A549 (cell line): ENCODE measurements around the gene CASP3. TPM values are rescaled to one million over a fixed set of nuclear protein-coding genes. Genes with fewer than 3 reads are reported as not detected.
"Not testable (repeated sequence)": the region's sequence is repeated elsewhere in the genome, so short reads cannot be mapped to it uniquely, and the experiment has no call there.

Experiments
- ATAC-seq, 2 experiments: fragments of 200-7000 bp in 1 of 2; fragments of >200 bp in 1 of 2; cut with Nextera tagmentation in 1 of 2; cut with Tn5 transposase in 1 of 2; 3 replicates each; pipeline versions ENCODE4 v1.8.0 to v1.9.1; 2018 to 2020; ENCODE audit warnings: mild to moderate bottlenecking in 1 of 2, moderate library complexity in 1 of 2
- CTCF ChIA-PET: fragments of 300-600 bp; sonication (Branson Sonifier 250); formaldehyde crosslinking; extraction: SDS; loops from one replicate; lab custom pipeline; 2021; ENCODE audit warnings: antibody characterized with exemption, inconsistent platforms; lab: Yijun Ruan, JAX
- POLR2A ChIA-PET: fragments of 350-600 bp; formaldehyde crosslinking; extraction: SDS; loops from one replicate; lab custom pipeline; 2021; ENCODE audit warnings: antibody characterized with exemption, inconsistent platforms; lab: Yijun Ruan, JAX
- DNase-seq, 2 experiments: peaks; one replicate each; pipeline versions ENCODE4 v3.0.0 to v3.0.0-alpha.2; 2011 to 2016; ENCODE audit warnings: low read depth in 1 of 2, low spot score in 1 of 2
- FAIRE-seq: peaks from 2 replicates; lab custom pipeline; 2011; peaks lifted over from hg19 to GRCh38; lab: Jason Lieb, UNC
- H3K27ac ChIP-seq, 2 experiments: fragments of >200 bp; sonication (Bioruptor Twin); formaldehyde crosslinking; 3 replicates each; pipeline ENCODE4 v1.5.1; 2016 to 2017
- H3K4me1 ChIP-seq: fragments of >200 bp; sonication (Bioruptor Twin); formaldehyde crosslinking; 3 replicates; pipeline ENCODE4 v1.6.1; 2016
- H3K4me2 ChIP-seq: fragments of >200 bp; sonication (Bioruptor Twin); formaldehyde crosslinking; 3 replicates; pipeline ENCODE4 v1.6.1; 2016
- H3K4me3 ChIP-seq: fragments of >200 bp; sonication (Bioruptor Twin); formaldehyde crosslinking; 3 replicates; pipeline ENCODE4 v1.5.1; 2016
- H3K9me3 ChIP-seq: fragments of >200 bp; sonication (Bioruptor Twin); formaldehyde crosslinking; 3 replicates; pipeline ENCODE4 v1.6.1; 2016
- ATOH8 ChIP-seq: fragments of 250-450 bp; sonication (Bioruptor Pico); IDR thresholded peaks from 2 replicates; pipeline ENCODE4 v1.5.0; 2020; ENCODE audit warnings: low read depth, mild to moderate bottlenecking, moderate library complexity
- CHD2 ChIP-seq: fragments of 150-350 bp; IDR thresholded peaks from 2 replicates; pipeline ENCODE4 v1.6.1; 2014; ENCODE audit warnings: low read length; ENCODE audit not compliant: partially characterized antibody
- CHD4 ChIP-seq: fragments of 200-600 bp; sonication (generic); IDR thresholded peaks from 2 replicates; pipeline ENCODE4 v1.6.1; 2016; ENCODE audit warnings: antibody characterized with exemption, mild to moderate bottlenecking, borderline replicate concordance
- EP300 ChIP-seq, 2 experiments: fragments of >200 bp; sonication (Bioruptor Twin); formaldehyde crosslinking; IDR thresholded peaks; 2 replicates in 1 of 2; 3 replicates in 1 of 2; pipeline ENCODE4 v1.6.1; 2016 to 2017
- FOSB ChIP-seq: fragments of 250-450 bp; sonication (Bioruptor Pico); IDR thresholded peaks from 2 replicates; pipeline ENCODE4 v1.5.0; 2020; ENCODE audit warnings: mild to moderate bottlenecking, moderate library complexity
- FOSL2 ChIP-seq, 2 experiments: fragments of 450-650 bp in 1 of 2; fragments of >200 bp in 1 of 2; sonication (Bioruptor Twin) in 1 of 2; formaldehyde crosslinking; IDR thresholded peaks; 2 replicates each; pipeline versions ENCODE4 v1.5.0 to v1.6.1; 2016 to 2020; ENCODE audit warnings: mild to moderate bottlenecking in 1 of 2, moderate library complexity in 1 of 2
- HOXB13 ChIP-seq: fragments of 250-450 bp; sonication (Bioruptor Pico); IDR thresholded peaks from 2 replicates; pipeline ENCODE4 v1.5.0; 2020; ENCODE audit warnings: low read depth, mild to moderate bottlenecking, moderate library complexity
- HOXB5 ChIP-seq: fragments of 250-450 bp; sonication (Bioruptor Pico); IDR thresholded peaks from 2 replicates; pipeline ENCODE4 v1.5.0; 2020; ENCODE audit warnings: mild to moderate bottlenecking, moderate library complexity
- NFE2L2 ChIP-seq: fragments of 150-350 bp; conservative IDR thresholded peaks from 2 replicates; pipeline ENCODE4 v1.6.1; 2014; ENCODE audit warnings: low read length
- PBX3 ChIP-seq: IDR thresholded peaks from 2 replicates; pipeline ENCODE4 v1.6.1; 2012
- RARB ChIP-seq: fragments of 250-450 bp; sonication (Bioruptor Pico); IDR thresholded peaks from 2 replicates; pipeline ENCODE4 v1.8.0; 2021; ENCODE audit warnings: mild to moderate bottlenecking, moderate library complexity
- RNF2 ChIP-seq: fragments of 200-600 bp; sonication (generic); IDR thresholded peaks from 2 replicates; pipeline ENCODE4 v1.6.1; 2016; ENCODE audit warnings: low read depth, mild to moderate bottlenecking, antibody characterized with exemption, moderate library complexity, borderline replicate concordance
- SMC3 ChIP-seq: fragments of >200 bp; sonication (Bioruptor Twin); formaldehyde crosslinking; IDR thresholded peaks from 3 replicates; pipeline ENCODE4 v1.6.1; 2018; ENCODE audit warnings: inconsistent platforms
- USF2 ChIP-seq: fragments of 450-650 bp; IDR thresholded peaks from 2 replicates; pipeline ENCODE4 v1.6.1; 2014; ENCODE audit warnings: antibody characterized with exemption
- ZC3H11A ChIP-seq: fragments of 450-650 bp; IDR thresholded peaks from 2 replicates; pipeline ENCODE4 v1.6.1; 2014; ENCODE audit warnings: antibody characterized with exemption, mild to moderate bottlenecking
- ZNF302 ChIP-seq: fragments of 250-450 bp; sonication (Bioruptor Pico); IDR thresholded peaks from 2 replicates; pipeline ENCODE4 v1.9.0; 2021; ENCODE audit warnings: inconsistent platforms, mild to moderate bottlenecking, moderate library complexity
- WGBS: methylation state at CpG from one replicate; pipeline ENCODE4 v1.1.6; 2017; ENCODE audit errors: missing lambda C conversion rate; 5-methylcytosine and 5-hydroxymethylcytosine counted together
- polyA plus RNA-seq, 4 experiments: library from polyadenylated mRNA; depleted of rRNA in 3 of 4; stranded (reverse); fragments of >200 nt; fragmentation: RNase III in 1 of 4; extraction: RNeasy Plus Mini Kit Qiagen cat#74134 plus additional on column Dnase treatment in 1 of 4; gene quantifications; 2 replicates in 3 of 4; 3 replicates in 1 of 4; pipeline ENCODE4 v1.2.3, GENCODE V29; 2011 to 2017

The CASP3 gene
- polyA plus RNA-seq, 2 of the 4 experiments (the other 2 are of a cell fraction), result 17.4 to 25.4 TPM

DNA sequence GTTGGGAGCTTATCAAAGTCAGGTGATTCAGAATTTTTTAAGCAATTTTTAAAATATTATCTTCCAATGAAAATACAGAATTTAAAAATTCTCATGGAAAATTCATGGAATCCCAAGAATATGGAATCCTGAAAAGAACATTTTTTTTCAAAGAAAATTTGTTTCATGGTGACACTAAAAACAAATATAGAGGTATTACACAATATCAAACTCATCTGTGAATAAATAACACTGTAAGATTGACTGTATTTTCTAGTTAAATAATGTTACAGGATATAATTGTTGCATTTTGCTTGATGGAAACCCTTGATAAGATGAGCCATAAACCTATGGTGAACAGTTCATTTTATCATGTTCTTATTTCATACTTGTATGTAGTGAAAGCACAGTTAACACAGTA, 11.7 kb upstream of the CASP3 start:
- ChIA-PET CTCF (no interaction called here), POLR2A (no interaction called here)
- Histone ChIP-seq H3K9me3 (no peaks in the 10 kb centered on the region), H3K4me1 (no peaks in the 10 kb centered on the region), H3K4me2 (no peak overlapping the region), H3K27ac (no peak overlapping the region), H3K4me3 (no peak overlapping the region)
- no peak for TF ChIP-seq USF2
- TF ChIP-seq HOXB13 (CRISPR knock-in tag), result no peak
- TF ChIP-seq RARB, result no peak
- no peak for TF ChIP-seq RNF2
- no peak for TF ChIP-seq NFE2L2
- TF ChIP-seq ZNF302, result no peak
- no peak for TF ChIP-seq FOSB
- TF ChIP-seq HOXB5 (CRISPR knock-in tag), result no peak
- TF ChIP-seq ATOH8, result no peak
- no peak for TF ChIP-seq CHD2
- no peak for TF ChIP-seq EP300 (IDR thresholded peaks at IDR 0.05)
- TF ChIP-seq FOSL2 (IDR thresholded peaks at IDR 0.05), result no peak
- no peak for TF ChIP-seq FOSL2 (CRISPR knock-in tag; IDR thresholded peaks at IDR 0.05)
- no peak for TF ChIP-seq SMC3
- FAIRE-seq (no peak), ATAC-seq (no peak), DNase-seq (no peak)

DNA sequence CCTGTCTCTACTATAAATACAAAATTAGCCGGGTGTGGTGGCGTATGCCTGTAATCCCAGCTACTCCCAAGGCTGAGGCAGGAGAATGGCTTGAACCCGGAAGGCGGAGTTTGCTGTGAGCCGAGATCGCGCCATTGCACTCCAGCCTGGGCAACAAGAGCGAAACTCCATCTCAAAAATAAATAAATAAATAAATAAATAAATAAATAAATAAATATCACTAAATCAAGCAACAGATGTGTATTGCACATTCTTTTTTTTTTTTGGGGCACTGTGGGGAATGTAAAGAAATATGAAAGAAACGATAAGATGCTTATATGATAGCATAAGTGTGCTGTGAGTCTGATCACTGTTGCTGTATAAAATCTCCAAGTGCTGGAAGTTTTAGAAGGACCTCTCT, 8.6 kb upstream of the CASP3 start:
- DNase-seq, H3K4me3 ChIP-seq, POLR2A ChIA-PET, H3K9me3 ChIP-seq, H3K4me1 ChIP-seq, CTCF ChIA-PET, FAIRE-seq, H3K4me2 ChIP-seq, H3K27ac ChIP-seq, ATAC-seq: not testable (repeated sequence)
- TF ChIP-seq ZC3H11A, result peak; percentile 63
- WGBS, result 92% methylated on average over 9 of the region's 9 CpGs

GRCh38 chr4:184657144-184657543, 7.9 kb upstream of the CASP3 start:
- no peaks in the 10 kb centered on the region for H3K4me1 ChIP-seq
- no peak overlapping the region for H3K27ac ChIP-seq
- ATAC-seq (no peak), FAIRE-seq (no peak), DNase-seq (no peak)
- POLR2A ChIA-PET, result no interaction called here
- H3K9me3 ChIP-seq, result no peaks in the 10 kb centered on the region
- no peak for TF ChIP-seq ZNF302
- TF ChIP-seq RNF2, result no peak
- no peak for TF ChIP-seq CHD4
- TF ChIP-seq PBX3, result no peak
- no peak for TF ChIP-seq NFE2L2
- no peak overlapping the region for H3K4me3 ChIP-seq
- 87% methylated on average over 3 of the region's 3 CpGs for WGBS
- CTCF ChIA-PET, result no interaction called here
- H3K4me2 ChIP-seq, result no peak overlapping the region
